Measurements from ENCODE around the gene XG. TPM values are rescaled to one million over a fixed set of nuclear protein-coding genes. Genes with fewer than 3 reads are reported as not detected.
"Not testable (repeated sequence)": the region's sequence is repeated elsewhere in the genome, so short reads cannot be mapped to it uniquely, and the experiment has no call there.

Gene XG
- total RNA-seq, 1 donor from 2014 or later, result 0.33 TPM

GRCh38 chrX:2756548-2756947 lies 4.7 kb downstream of the XG start:
- no peak for TF ChIP-seq CTCF (IDR thresholded peaks at IDR 0.05; ENCODE audit: insufficient read depth, low read length, poor library complexity, severe bottlenecking)
- no peak overlapping the region for H3K4me3 ChIP-seq (ENCODE audit: low read depth, low read length)
- H3K27me3 ChIP-seq (ENCODE audit: control insufficient read depth, insufficient read depth, low read length), result peaks cover 2% of the 10 kb centered on the region
- DNase-seq (ENCODE audit: low read depth), result no peak
- H3K36me3 ChIP-seq (ENCODE audit: control insufficient read depth, insufficient read depth, low read length), result no peaks in the 10 kb centered on the region

GRCh38 chrX:2761246-2761645 lies 9.4 kb downstream of the XG start:
- Histone ChIP-seq H3K36me3 (ENCODE audit: control insufficient read depth, insufficient read depth, low read length) (no peaks in the 10 kb centered on the region), H3K4me3 (ENCODE audit: low read depth, low read length) (no peak overlapping the region), H3K27me3 (ENCODE audit: control insufficient read depth, insufficient read depth, low read length) (no peaks in the 10 kb centered on the region)
- no peak for TF ChIP-seq CTCF (IDR thresholded peaks at IDR 0.05; ENCODE audit: insufficient read depth, low read length, poor library complexity, severe bottlenecking)
- DNase-seq (ENCODE audit: low read depth), result no peak

- H3K4me3 ChIP-seq (ENCODE audit: low read depth, low read length); H3K27me3 ChIP-seq (ENCODE audit: control insufficient read depth, insufficient read depth, low read length); DNase-seq (ENCODE audit: low read depth); H3K36me3 ChIP-seq (ENCODE audit: control insufficient read depth, insufficient read depth, low read length): not testable (repeated sequence)
Measured at GRCh38 chrX:2762671-2763070, 10.8 kb downstream of the XG start.

GRCh38 chrX:2764766-2765548 lies 13.1 kb downstream of the XG start:
- not testable (repeated sequence) for H3K27me3 ChIP-seq (ENCODE audit: control insufficient read depth, insufficient read depth, low read length); DNase-seq (ENCODE audit: low read depth); H3K36me3 ChIP-seq (ENCODE audit: control insufficient read depth, insufficient read depth, low read length); H3K4me3 ChIP-seq (ENCODE audit: low read depth, low read length)

- Histone ChIP-seq H3K36me3 (ENCODE audit: control insufficient read depth, insufficient read depth, low read length) (no peaks in the 10 kb centered on the region), H3K27me3 (ENCODE audit: control insufficient read depth, insufficient read depth, low read length) (no peaks in the 10 kb centered on the region), H3K4me3 (ENCODE audit: low read depth, low read length) (no peak overlapping the region)
- no peak for DNase-seq (ENCODE audit: low read depth)
- TF ChIP-seq CTCF (IDR thresholded peaks at IDR 0.05; ENCODE audit: insufficient read depth, low read length, poor library complexity, severe bottlenecking), result no peak
Measured at GRCh38 chrX:2765549-2765830, 13.7 kb downstream of the XG start.

- Histone ChIP-seq H3K4me3 (ENCODE audit: low read depth, low read length) (no peak overlapping the region), H3K27me3 (ENCODE audit: control insufficient read depth, insufficient read depth, low read length) (no peaks in the 10 kb centered on the region), H3K36me3 (ENCODE audit: control insufficient read depth, insufficient read depth, low read length) (no peaks in the 10 kb centered on the region)
- no peak for DNase-seq (ENCODE audit: low read depth)
- TF ChIP-seq CTCF (IDR thresholded peaks at IDR 0.05; ENCODE audit: insufficient read depth, low read length, poor library complexity, severe bottlenecking), result no peak
Measured at GRCh38 chrX:2766906-2767305, 15.1 kb downstream of the XG start.
